CD4-positive, alpha-beta T cell treated with Interleukin-10 for 1 hour (primary cell): ENCODE measurements around the gene DVL1.
"Not testable (repeated sequence)": the region's sequence is repeated elsewhere in the genome, so short reads cannot be mapped to it uniquely, and the experiment has no call there.

Experiments
- DNase-seq: peaks from one replicate; pipeline ENCODE4 v3.0.0-alpha.2; 2020

Gene DVL1

GRCh38 chr1:1349256-1350012 is at the start of gene DVL1:
TSS of gene DVL1 (minus strand) at chr1:1349418. CDS start at chr1:1349065, 353 bp downstream.
- DNase-seq, result peak; percentile 73

- no peak for DNase-seq
Measured at GRCh38 chr1:1398677-1399186, 49.5 kb upstream of the DVL1 start.

GRCh38 chr1:1397839-1398523 is 48.8 kb upstream of the DVL1 start:
- no peak for DNase-seq

- DNase-seq, result no peak
Measured at GRCh38 chr1:1395166-1395565, 45.9 kb upstream of the DVL1 start.

GRCh38 chr1:1394116-1394515 is 44.9 kb upstream of the DVL1 start:
- no peak for DNase-seq

- DNase-seq, result no peak
Measured at GRCh38 chr1:1393428-1393827, 44.2 kb upstream of the DVL1 start.

- DNase-seq, result no peak
Measured at GRCh38 chr1:1393014-1393413, 43.8 kb upstream of the DVL1 start.

- DNase-seq, result no peak
Measured at GRCh38 chr1:1391225-1391624, 42.0 kb upstream of the DVL1 start.

- DNase-seq, result no peak
Measured at GRCh38 chr1:1390675-1391074, 41.5 kb upstream of the DVL1 start.

GRCh38 chr1:1388078-1388472 is 38.9 kb upstream of the DVL1 start:
- no peak for DNase-seq

- no peak for DNase-seq
Measured at GRCh38 chr1:1387098-1388077, 38.2 kb upstream of the DVL1 start.

- DNase-seq, result no peak
Measured at GRCh38 chr1:1385931-1386330, 36.7 kb upstream of the DVL1 start.

GRCh38 chr1:1385339-1385738 is 36.1 kb upstream of the DVL1 start:
- DNase-seq, result not testable (repeated sequence)

GRCh38 chr1:1381294-1381693 is 32.1 kb upstream of the DVL1 start:
- DNase-seq, result no peak

- DNase-seq, result no peak
Measured at GRCh38 chr1:1380860-1381259, 31.6 kb upstream of the DVL1 start.

GRCh38 chr1:1377540-1378205 is 28.5 kb upstream of the DVL1 start:
- DNase-seq, result no peak

- no peak for DNase-seq
Measured at GRCh38 chr1:1376551-1377226, 27.5 kb upstream of the DVL1 start.

GRCh38 chr1:1374929-1375662 is 25.9 kb upstream of the DVL1 start, which contains the start of gene AURKAIP1:
TSS of gene AURKAIP1 (minus strand) at chr1:1375207. CDS start at chr1:1374756, 451 bp downstream.
- DNase-seq, result peak; percentile 99

GRCh38 chr1:1374589-1374928 is 25.3 kb upstream of the DVL1 start:
- DNase-seq, result no peak

GRCh38 chr1:1373815-1374588 is 24.8 kb upstream of the DVL1 start:
- DNase-seq, result no peak
